ENCODE results near the gene FMNL2.

- TF ChIP-seq RCOR1 (IDR thresholded peaks at IDR 0.05; ENCODE audit: insufficient replicate concordance, low read length) (no peak), CTCF (conservative IDR thresholded peaks at IDR 0.05; ENCODE audit: low read depth, low read length) (no peak), POLR2A (IDR thresholded peaks at IDR 0.05; ENCODE audit: low read depth, low read length) (no peak), CEBPB (IDR thresholded peaks at IDR 0.05; ENCODE audit: low read depth, low read length) (no peak), FOS (IDR thresholded peaks at IDR 0.05; ENCODE audit: low read depth, low read length) (no peak), MXI1 (IDR thresholded peaks at IDR 0.05; ENCODE audit: borderline replicate concordance, low read depth, low read length) (no peak), BHLHE40 (IDR thresholded peaks at IDR 0.05; ENCODE audit: low read depth, low read length) (no peak), CHD1 (IDR thresholded peaks at IDR 0.05; ENCODE audit: low read depth, low read length) (no peak), USF2 (IDR thresholded peaks at IDR 0.05; ENCODE audit: low read depth, low read length) (no peak)
These were observed 259.2 kb downstream of the FMNL2 start for GRCh38 chr2:152594022-152594766.

Data from IMR-90 (cell line).